Measurements from ENCODE around the gene CERK. TPM values are rescaled to one million over a fixed set of nuclear protein-coding genes. Genes with fewer than 3 reads are reported as not detected.
"Not testable (repeated sequence)": the region's sequence is repeated elsewhere in the genome, so short reads cannot be mapped to it uniquely, and the experiment has no call there.

CERK gene
- total and polyA plus RNA-seq, 2 of the 13 experiments (the other 11 are each of a cell fraction or from before 2014, with no cell fraction given): 40.3 to 41.9 TPM

GRCh38 chr22:46646531-46647215 lies 91.4 kb downstream of the CERK start (continued):
- TF ChIP-seq FOXO1 (CRISPR knock-in tag; IDR thresholded peaks at IDR 0.05) (peak; percentile 15; the same call in 1 of the 2 replicates), TRIM24 (CRISPR knock-in tag; IDR thresholded peaks at IDR 0.05) (no peak), BORCS8-MEF2B (CRISPR knock-in tag; IDR thresholded peaks at IDR 0.05) (no peak), ASH2L (IDR thresholded peaks at IDR 0.05; ENCODE audit: insufficient read length, low read depth, low read length) (no peak), ATF7-NPFF (CRISPR knock-in tag; IDR thresholded peaks at IDR 0.05; ENCODE audit: low read depth) (no peak), ZNF644 (CRISPR knock-in tag; IDR thresholded peaks at IDR 0.05; ENCODE audit: low read depth) (peak; percentile 58; the same call in 1 of the 2 replicates)

GRCh38 chr22:46642840-46643480 lies 95.1 kb downstream of the CERK start:
- H3K4me1 ChIP-seq (ENCODE audit: insufficient read depth, low read length): peaks cover 41% of the 10 kb centered on the region
- FAIRE-seq; H3K27me3 ChIP-seq (ENCODE audit: control insufficient read depth in 1 of 2, insufficient read depth in 2 of 2, low read length in 2 of 2); H2AFZ ChIP-seq (ENCODE audit: low read length); H3K79me2 ChIP-seq (ENCODE audit: insufficient read depth, low read length); POLR2A ChIA-PET; DNase-seq (ENCODE audit: low spot score); intact Hi-C loops (cut with micrococcal nuclease; ENCODE audit: unreplicated experiment); H3K36me3 ChIP-seq (replicated peaks in 1 of 2; ENCODE audit: control insufficient read depth in 1 of 2, insufficient read depth in 2 of 2, low read length in 2 of 2); BruUV-seq (replicated peaks); H3K9ac ChIP-seq (ENCODE audit: insufficient read depth, low read depth, low read length); ATAC-seq; H3K27ac ChIP-seq (ENCODE audit: extremely low read length, insufficient read depth, low read length); H3K4me3 ChIP-seq (replicated peaks in 1 of 3; ENCODE audit: insufficient read depth in 1 of 3, low read depth in 2 of 3, low read length in 3 of 3); H3K9me3 ChIP-seq (ENCODE audit: low read length); H3K4me2 ChIP-seq (ENCODE audit: low read depth, low read length); in situ Hi-C loops (cut with HindIII; ENCODE audit: extremely low pct_ligation_motif_present, low pct_unique_long_range_greater_than_20kb); H4K20me1 ChIP-seq (ENCODE audit: insufficient read depth, low read length); CTCF ChIA-PET (ENCODE audit: low intra/inter-chr PET ratio, low total read pairs): not testable (repeated sequence)
- WGBS (ENCODE audit: low lambda C conversion rate): 89% methylated on average over 5 of the region's 5 CpGs

Data from HepG2 (cell line).